ENCODE data around the gene MACROH2A2.

DNA sequence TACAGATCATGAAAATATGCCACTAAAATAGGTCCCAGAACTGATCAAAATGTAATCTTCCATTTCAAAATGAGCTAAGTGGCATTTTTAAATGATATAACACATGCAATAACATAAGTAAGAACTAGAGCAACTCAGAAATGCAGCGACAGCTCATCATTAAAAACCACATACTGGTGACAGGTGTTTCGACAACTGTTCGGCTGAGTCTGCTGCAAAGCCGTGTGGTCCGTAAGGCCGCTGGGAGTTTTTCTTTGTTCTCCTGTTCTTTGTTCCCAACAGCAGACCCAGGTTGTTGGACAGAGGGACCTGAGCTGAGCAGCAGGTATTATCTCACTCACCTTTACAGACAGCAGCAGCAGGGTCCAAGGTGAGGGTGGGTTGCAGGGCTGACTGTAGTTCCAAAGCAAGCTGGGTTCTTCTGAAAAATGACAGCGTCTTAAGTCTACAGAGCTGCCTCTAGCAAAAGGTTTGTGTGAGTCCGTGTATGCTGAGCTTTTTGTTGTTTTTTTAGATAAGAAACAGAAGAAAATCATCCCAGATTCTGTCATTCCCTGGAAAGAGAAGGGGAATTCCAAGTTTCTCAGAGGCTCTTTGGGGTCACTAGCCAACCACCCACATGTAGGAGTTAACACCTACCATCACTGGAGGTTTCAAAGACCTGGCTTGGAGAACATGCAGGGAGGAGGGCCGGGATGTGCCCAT lies 45.4 kb upstream of the MACROH2A2 start:
- TF ChIP-seq POLR2AphosphoS5 (IDR thresholded peaks at IDR 0.05; ENCODE audit: low read depth, low read length) (no peak), TAF1 (IDR thresholded peaks at IDR 0.05; ENCODE audit: borderline replicate concordance, low read depth, low read length) (no peak)
